Myometrial cell (primary cell): Measurements from ENCODE around the gene OR51I1. TPM values are rescaled to one million over a fixed set of nuclear protein-coding genes. Genes with fewer than 3 reads are reported as not detected.

Experiments used
- total RNA-seq: library from RNA; depleted of rRNA; stranded (reverse); fragments of >200 nt; gene quantifications from 2 replicates; pipeline ENCODE4 v1.2.3, GENCODE V29; 2015

Gene OR51I1
- not detected in 2 replicates for total RNA-seq

GRCh38 chr11:5441414-5441813 is at the start of gene OR51I1:
OR51I1 (minus strand) TSS chr11:5441514; CDS start chr11:5441514, 0 bp downstream.

GRCh38 chr11:5488385-5488784 is 47.1 kb upstream of the OR51I1 start, which contains the start of gene OR52D1:
OR52D1 (plus strand) TSS chr11:5488685; CDS start chr11:5488707, 22 bp downstream.

GRCh38 chr11:5449023-5449422 is 7.7 kb upstream of the OR51I1 start, which contains the start of gene OR51I2:
OR51I2 (plus strand) TSS chr11:5449323; CDS start chr11:5453489, 4,166 bp downstream.

GRCh38 chr11:5421811-5422210 is 19.5 kb downstream of the OR51I1 start, which contains the start of gene OR51Q1:
OR51Q1 (plus strand) TSS chr11:5422111; CDS start chr11:5422201, 90 bp downstream.

Other genes starting within 250 kb of the OR51I1 start
- not detected in 2 replicates for gene OR51V1, start 240.8 kb downstream of the OR51I1 start, total RNA-seq
- not detected in 2 replicates for gene HBB, start 214.4 kb downstream of the OR51I1 start, total RNA-seq
- gene HBD, start 207.0 kb downstream of the OR51I1 start, total RNA-seq = 0.29 TPM in 1 of 2 replicates, not detected in the other
- not detected in 2 replicates for gene HBG1, start 191.7 kb downstream of the OR51I1 start, total RNA-seq
- gene HBG2, start 186.7 kb downstream of the OR51I1 start, total RNA-seq = not detected in 2 replicates
- gene HBE1, start 171.6 kb downstream of the OR51I1 start, total RNA-seq = not detected in 2 replicates
- gene OR51B4, start 139.6 kb downstream of the OR51I1 start, total RNA-seq = not detected in 2 replicates
- gene OR51B2, start 117.2 kb downstream of the OR51I1 start, total RNA-seq = not detected in 2 replicates
- not detected in 2 replicates for gene OR51B5, start 98.0 kb downstream of the OR51I1 start, total RNA-seq
- gene OR51B6, start 90.0 kb downstream of the OR51I1 start, total RNA-seq = not detected in 2 replicates
- not detected in 2 replicates for gene OR51M1, start 57.7 kb downstream of the OR51I1 start, total RNA-seq
- not detected in 2 replicates for gene OR51Q1, start 19.4 kb downstream of the OR51I1 start, total RNA-seq
- gene OR51I2, start 7.8 kb upstream of the OR51I1 start, total RNA-seq = not detected in 2 replicates
- not detected in 2 replicates for gene OR52D1, start 47.2 kb upstream of the OR51I1 start, total RNA-seq
- not detected in 2 replicates for gene UBQLN3, start 68.4 kb upstream of the OR51I1 start, total RNA-seq
- not detected in 2 replicates for gene UBQLNL, start 75.2 kb upstream of the OR51I1 start, total RNA-seq
- gene OR52H1, start 107.0 kb upstream of the OR51I1 start, total RNA-seq = not detected in 2 replicates
- gene OR52B6, start 139.4 kb upstream of the OR51I1 start, total RNA-seq = not detected in 2 replicates
- gene TRIM6, start 155.1 kb upstream of the OR51I1 start, total RNA-seq = 7.1 and 8.6 TPM in 2 replicates
- gene TRIM34, start 183.5 kb upstream of the OR51I1 start, total RNA-seq = 16.5 and 18.5 TPM in 2 replicates
- 22.8 and 31.9 TPM in 2 replicates for gene TRIM5, start 243.6 kb upstream of the OR51I1 start, total RNA-seq
- gene TRIM22, start 248.3 kb upstream of the OR51I1 start, total RNA-seq = 49.6 and 55.1 TPM in 2 replicates